ENCODE results near the gene CAB39L. TPM values are rescaled to one million over a fixed set of nuclear protein-coding genes. Genes with fewer than 3 reads are reported as not detected.

CAB39L gene
- total RNA-seq, 2 donors from 2014 or later: 6.1 to 14.5 TPM

- H3K9me3 ChIP-seq: no peaks in the 10 kb centered on the region
- no peak for TF ChIP-seq CTCF (IDR thresholded peaks at IDR 0.05)
- no peak overlapping the region for H3K4me3 ChIP-seq
- no peak for DNase-seq
- H3K27me3 ChIP-seq: no peaks in the 10 kb centered on the region
- H3K9ac ChIP-seq (ENCODE audit: low read depth in 2 of 2, low read length in 2 of 2): no peak overlapping the region
- no peaks in the 10 kb centered on the region for H3K36me3 ChIP-seq
- H3K27ac ChIP-seq: no peak overlapping the region
- intact Hi-C loops (cut with DNase I): no loop called here
- H3K4me1 ChIP-seq: no peaks in the 10 kb centered on the region
These were observed 95.1 kb downstream of the CAB39L start for GRCh38 chr13:49348751-49349150.

- H3K4me3 ChIP-seq: no peak overlapping the region
- H3K4me1 ChIP-seq: no peaks in the 10 kb centered on the region
- no peak for DNase-seq
- H3K36me3 ChIP-seq: no peaks in the 10 kb centered on the region
- no peaks in the 10 kb centered on the region for H3K9me3 ChIP-seq
- intact Hi-C loops (cut with DNase I): no loop called here
- TF ChIP-seq CTCF (IDR thresholded peaks at IDR 0.05): no peak
- no peaks in the 10 kb centered on the region for H3K27me3 ChIP-seq
- no peak overlapping the region for H3K27ac ChIP-seq
- H3K9ac ChIP-seq (ENCODE audit: low read depth in 2 of 2, low read length in 2 of 2): no peak overlapping the region
These were observed 96.0 kb downstream of the CAB39L start for GRCh38 chr13:49347650-49348385.

GRCh38 chr13:49346460-49346859 is 97.4 kb downstream of the CAB39L start:
- TF ChIP-seq CTCF (IDR thresholded peaks at IDR 0.05): no peak

GRCh38 chr13:49343731-49344130 is 100.1 kb downstream of the CAB39L start:
- Histone ChIP-seq H3K4me3 (no peak overlapping the region), H3K9ac (ENCODE audit: low read depth in 2 of 2, low read length in 2 of 2) (no peak overlapping the region), H3K27me3 (no peaks in the 10 kb centered on the region), H3K36me3 (no peaks in the 10 kb centered on the region), H3K27ac (no peak overlapping the region), H3K9me3 (no peaks in the 10 kb centered on the region), H3K4me1 (no peaks in the 10 kb centered on the region)
- no peak for TF ChIP-seq CTCF (IDR thresholded peaks at IDR 0.05)
- intact Hi-C loops (cut with DNase I): no loop called here
- DNase-seq: no peak

More at GRCh38 chr13:49346460-49346859, 97.4 kb downstream of the CAB39L start:
- H3K4me3 ChIP-seq: no peak overlapping the region
- H3K9ac ChIP-seq (ENCODE audit: low read depth in 2 of 2, low read length in 2 of 2): no peak overlapping the region
- DNase-seq: no peak
- no peaks in the 10 kb centered on the region for H3K4me1 ChIP-seq
- no peak overlapping the region for H3K27ac ChIP-seq
- no peaks in the 10 kb centered on the region for H3K36me3 ChIP-seq
- no peaks in the 10 kb centered on the region for H3K27me3 ChIP-seq
- intact Hi-C loops (cut with DNase I): no loop called here
- no peaks in the 10 kb centered on the region for H3K9me3 ChIP-seq

- Histone ChIP-seq H3K9ac (ENCODE audit: low read depth in 2 of 2, low read length in 2 of 2) (no peak overlapping the region), H3K4me1 (no peaks in the 10 kb centered on the region), H3K27ac (no peak overlapping the region), H3K4me3 (no peak overlapping the region), H3K27me3 (no peaks in the 10 kb centered on the region), H3K9me3 (no peaks in the 10 kb centered on the region), H3K36me3 (no peaks in the 10 kb centered on the region)
- DNase-seq: no peak
- no peak for TF ChIP-seq CTCF (IDR thresholded peaks at IDR 0.05)
- intact Hi-C loops (cut with DNase I): no loop called here
These were observed 100.6 kb downstream of the CAB39L start for GRCh38 chr13:49343255-49343654.
